ENCODE measurements around the gene STRIP2.
"Not testable (repeated sequence)": the region's sequence is repeated elsewhere in the genome, so short reads cannot be mapped to it uniquely, and the experiment has no call there.

STRIP2 gene

DNA sequence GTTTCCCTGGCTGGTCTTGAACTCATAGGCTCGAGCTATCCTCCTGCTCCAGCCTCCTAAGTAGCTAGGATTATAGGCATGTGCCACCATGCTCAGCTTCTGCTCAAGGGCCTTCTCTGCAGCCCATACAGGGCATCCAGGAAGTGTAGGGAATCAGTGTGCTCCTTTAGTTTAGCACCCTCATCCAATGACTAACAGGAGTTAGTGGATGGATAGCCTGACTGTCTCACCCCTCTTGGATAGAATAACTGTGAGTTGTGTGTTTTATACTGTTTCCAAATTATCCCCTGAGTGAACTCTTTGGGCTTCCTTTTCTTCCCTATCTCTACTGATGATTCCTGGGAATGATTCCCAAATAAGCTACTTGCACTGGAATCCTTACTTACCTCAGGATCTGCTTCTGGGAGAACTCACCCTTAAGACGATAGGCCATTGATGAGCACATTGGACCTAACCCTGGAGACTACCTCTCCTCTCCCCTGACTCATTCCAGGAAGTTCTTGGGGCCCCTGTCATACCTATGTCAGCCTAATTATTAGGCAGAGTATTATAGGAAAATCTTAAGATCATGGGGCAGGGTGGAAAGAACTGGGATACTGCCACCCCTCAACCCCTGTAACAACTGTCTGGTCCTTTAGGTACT lies 18.5 kb downstream of the STRIP2 start:
- no peak for DNase-seq (ENCODE audit: low read depth in 1 of 2, low spot score in 1 of 2)

DNA sequence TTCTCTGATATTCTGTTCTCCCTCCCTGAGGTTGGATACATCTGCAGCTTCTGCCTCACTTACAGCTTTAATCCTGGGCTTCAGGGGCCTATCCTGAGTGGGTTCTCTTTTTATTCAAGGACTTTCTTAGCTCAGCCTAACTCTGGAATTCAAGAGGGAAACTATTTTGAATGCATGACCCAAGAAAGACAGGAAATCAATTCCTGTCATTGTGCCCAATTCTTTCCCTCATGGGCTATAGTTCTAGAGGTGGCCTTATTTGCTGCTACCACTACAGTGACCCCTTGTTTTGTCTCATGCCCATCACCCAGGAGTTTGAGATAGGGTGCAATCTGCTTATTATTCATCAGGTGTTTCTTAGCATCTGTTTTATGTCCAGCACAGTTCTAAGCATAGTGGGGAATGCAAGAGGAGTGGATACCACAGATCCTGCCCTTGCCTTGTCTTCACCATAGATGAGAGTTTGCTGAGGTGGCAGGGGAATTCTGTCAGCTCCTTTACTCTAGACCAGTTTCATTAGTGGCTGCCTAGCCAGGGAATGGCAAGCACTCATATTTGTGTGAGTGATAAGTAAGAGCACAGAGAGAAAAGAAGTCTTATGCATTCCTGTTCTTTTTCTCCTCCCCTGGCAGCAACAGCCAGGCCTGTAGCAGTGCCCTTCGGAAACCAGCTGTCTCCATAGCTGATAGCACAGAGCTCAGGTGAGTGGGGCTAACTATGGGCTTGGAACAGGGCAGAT lies 19.4 kb downstream of the STRIP2 start:
- no peak for DNase-seq (ENCODE audit: low read depth in 1 of 2, low spot score in 1 of 2)

DNA sequence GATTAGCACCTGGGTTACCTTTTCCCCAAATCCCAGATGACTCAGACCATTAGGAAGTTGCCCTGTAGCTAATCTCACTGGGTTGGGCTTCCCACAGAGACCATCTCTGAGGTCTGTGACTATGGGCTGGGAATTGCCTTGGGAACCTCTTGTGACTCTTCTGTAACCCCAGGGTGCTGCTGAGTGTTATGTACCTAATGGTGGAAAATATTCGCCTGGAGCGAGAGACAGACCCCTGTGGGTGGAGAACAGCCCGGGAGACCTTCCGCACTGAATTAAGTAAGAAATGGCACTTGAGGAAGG lies 20.0 kb downstream of the STRIP2 start:
- DNase-seq (ENCODE audit: low read depth in 1 of 2, low spot score in 1 of 2), result no peak

DNA sequence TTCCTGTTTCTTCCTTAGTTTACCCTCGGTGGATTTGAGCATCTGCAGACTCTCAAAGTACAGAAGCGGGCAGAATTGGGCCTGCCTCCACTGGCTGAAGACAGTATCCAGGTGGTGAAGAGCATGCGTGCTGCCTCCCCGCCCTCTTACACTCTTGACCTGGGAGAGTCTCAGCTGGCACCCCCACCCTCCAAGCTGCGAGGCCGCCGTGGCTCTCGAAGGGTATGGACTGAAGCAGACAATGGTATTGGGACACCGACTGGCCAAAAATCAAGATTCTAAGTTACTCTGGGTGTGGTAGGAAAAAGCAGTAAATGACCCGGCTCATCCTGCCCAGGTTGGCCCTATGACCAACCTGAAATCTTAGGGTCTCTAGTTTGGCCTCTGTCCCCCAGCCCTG lies 22.2 kb downstream of the STRIP2 start:
- no peak for DNase-seq (ENCODE audit: low read depth in 1 of 2, low spot score in 1 of 2)

DNA sequence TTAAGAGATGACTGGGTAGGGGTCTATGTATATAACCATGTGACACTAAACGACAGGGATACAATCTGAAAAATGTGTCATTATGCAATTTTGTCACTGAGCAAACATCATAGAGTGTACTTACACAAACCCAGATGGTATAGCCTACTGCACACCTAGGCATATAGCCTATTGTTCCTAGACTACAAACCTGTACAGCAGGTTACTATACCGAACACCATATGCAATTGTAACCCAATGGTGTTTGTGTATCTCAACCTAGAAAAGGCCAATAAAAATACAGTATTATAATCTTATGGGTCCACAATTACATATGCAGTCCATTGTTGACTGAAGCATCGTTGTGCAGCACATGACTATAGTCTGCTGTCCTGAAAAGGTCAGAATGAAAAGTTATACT lies 22.9 kb downstream of the STRIP2 start:
- no peak for DNase-seq (ENCODE audit: low read depth in 1 of 2, low spot score in 1 of 2)

DNA sequence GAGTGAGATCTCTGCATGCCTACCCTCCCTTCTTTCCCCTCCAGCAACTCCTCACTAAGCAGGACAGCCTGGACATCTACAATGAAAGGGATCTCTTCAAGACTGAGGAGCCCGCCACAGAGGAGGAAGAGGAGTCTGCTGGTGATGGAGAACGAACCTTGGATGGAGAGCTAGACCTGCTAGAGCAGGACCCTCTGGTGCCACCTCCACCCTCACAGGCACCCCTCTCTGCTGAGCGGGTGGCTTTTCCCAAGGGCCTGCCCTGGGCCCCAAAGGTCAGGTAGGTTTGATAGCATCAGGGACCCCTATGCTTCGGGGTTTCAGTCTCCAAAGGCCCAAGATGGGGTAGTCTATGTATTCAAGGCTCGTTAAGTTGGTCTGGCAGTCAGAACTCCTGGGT lies 23.9 kb downstream of the STRIP2 start:
- no peak for DNase-seq (ENCODE audit: low read depth in 1 of 2, low spot score in 1 of 2)

DNA sequence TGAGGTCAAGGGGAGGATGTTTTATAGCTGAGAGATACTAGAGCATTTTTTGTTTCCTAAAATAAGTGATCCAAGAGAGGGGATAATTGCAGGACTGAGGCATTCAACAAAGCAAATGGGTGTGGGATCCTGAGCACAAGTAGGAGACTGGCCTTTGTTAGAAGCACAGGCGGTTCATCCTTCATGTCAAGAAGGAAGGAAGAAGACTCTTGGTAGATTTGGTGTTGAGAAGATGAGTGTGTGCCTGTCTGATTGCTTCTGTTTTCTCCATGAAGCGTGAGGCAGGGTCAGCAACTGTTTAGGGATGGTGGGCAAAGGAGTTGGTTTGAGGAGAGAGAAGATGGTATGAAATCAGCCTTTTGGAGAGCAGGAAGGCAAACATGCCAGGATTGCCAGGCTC lies 27.6 kb downstream of the STRIP2 start:
- DNase-seq (ENCODE audit: low read depth in 1 of 2, low spot score in 1 of 2), result no peak

DNA sequence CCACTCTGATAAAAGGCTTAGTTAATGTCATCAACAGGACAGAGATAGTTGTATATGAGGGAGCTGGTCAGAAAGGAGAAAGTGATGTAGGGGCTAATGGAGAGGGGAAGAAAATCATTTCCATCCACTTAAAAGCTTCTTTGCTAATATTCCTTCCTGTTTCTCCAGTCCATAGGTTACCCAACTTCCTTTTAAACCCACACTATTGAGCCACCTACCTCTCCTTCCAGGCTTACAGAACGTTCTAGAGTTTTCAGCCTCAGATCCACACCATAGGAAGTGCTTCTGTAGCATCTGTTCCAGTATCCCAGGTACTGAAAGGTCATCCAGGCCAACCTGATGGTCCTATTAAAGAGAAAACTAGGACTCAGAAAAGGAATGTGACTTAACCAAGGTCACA lies 28.2 kb downstream of the STRIP2 start:
- no peak for DNase-seq (ENCODE audit: low read depth in 1 of 2, low spot score in 1 of 2)

DNA sequence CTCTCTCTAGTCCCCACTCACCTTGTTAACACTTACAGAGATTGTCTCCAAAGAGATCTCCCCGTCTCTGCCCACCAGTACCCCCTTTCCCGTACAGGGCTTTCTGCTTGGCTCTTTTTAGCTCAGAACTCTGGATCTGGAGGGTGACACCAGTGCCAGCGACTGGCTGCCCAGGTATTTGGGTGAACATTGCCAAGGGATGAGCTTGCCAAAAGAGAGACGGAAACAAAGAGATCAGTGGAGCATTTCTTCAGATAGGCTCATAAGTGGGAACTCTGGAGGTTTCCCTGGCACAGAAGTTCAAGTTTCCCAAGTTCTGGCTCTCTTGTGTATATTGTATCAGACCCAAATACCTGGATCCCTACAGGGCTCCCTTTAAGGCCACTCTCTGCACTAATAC lies 30.0 kb downstream of the STRIP2 start:
- DNase-seq (ENCODE audit: low read depth in 1 of 2, low spot score in 1 of 2), result no peak

DNA sequence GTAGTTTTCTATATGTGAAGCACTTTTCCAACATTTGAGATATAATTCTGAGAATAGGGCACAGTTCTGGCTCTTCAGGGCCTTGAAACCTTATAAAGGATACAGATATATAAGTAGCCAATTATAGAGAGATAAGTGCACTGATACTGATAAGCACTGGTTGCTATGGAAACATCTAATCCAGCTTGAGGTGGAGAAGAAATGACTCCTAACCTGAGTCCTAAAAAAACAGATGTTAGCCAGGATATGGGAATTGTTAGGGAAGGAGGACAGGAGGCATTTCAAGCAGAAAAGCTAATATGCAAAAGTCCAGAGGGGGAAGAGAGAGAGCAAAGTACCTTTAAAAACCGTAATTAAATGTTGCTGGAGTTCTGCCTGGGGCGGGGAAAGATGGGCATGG lies 30.8 kb downstream of the STRIP2 start:
- DNase-seq (ENCODE audit: low read depth in 1 of 2, low spot score in 1 of 2), result no peak

DNA sequence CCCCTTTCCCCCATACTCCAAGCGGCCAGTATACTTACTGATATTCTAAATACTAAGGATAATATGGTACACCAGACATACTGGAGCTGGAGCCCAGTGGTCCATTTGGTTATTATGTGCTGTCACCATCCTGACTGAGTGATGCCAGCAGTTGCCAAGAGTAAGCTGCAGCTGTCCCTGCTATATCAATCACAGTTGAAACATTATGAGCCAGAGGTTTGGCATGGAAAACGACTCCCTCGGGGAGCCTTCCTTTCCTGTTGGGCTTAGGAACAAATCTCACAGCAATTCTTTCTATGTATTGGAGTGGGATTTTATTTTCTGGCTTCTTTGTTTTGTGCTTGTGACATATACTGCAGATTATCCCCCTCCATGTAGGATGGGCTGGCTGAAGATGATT lies 32.6 kb downstream of the STRIP2 start:
- no peak for DNase-seq (ENCODE audit: low read depth in 1 of 2, low spot score in 1 of 2)

DNA sequence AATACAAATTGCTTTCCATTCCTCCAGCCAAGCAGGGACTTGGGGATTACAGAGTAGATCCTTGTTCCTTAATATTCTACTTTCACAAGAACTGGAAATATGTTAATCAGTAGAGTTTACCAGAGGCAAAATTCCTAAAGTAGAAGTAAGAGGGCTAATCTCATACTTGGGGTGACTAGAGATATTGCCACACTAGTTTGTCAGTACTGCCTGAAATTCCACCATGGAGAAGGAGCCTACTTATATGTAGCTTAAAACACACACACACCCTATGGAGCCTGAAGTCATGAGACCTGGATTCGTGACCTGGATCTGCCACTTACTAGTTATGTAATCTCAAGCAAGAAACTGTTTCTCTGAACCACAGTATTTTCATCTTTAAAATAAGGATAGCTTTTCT lies 33.9 kb downstream of the STRIP2 start:
- DNase-seq (ENCODE audit: low read depth in 1 of 2, low spot score in 1 of 2), result no peak

DNA sequence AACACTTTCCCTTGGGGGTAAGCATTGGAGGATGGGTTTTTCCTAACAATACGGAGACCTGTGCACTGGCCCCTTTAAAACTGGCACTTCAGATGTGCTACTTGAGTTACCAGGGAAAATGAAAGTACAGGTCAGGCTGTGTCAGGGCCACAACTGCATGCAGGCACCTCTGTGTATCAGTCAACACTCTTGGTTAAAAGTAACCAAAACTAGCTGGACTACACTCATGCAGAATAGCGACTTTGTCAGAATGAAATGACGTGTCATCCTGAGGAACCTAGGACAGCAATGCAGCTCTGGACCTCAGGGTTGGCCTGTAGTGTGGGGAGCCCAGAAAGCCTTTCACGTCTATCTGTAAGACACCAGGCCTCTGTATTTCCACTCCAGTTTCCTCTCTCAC lies 34.3 kb downstream of the STRIP2 start:
- no peak for DNase-seq (ENCODE audit: low read depth in 1 of 2, low spot score in 1 of 2)

DNA sequence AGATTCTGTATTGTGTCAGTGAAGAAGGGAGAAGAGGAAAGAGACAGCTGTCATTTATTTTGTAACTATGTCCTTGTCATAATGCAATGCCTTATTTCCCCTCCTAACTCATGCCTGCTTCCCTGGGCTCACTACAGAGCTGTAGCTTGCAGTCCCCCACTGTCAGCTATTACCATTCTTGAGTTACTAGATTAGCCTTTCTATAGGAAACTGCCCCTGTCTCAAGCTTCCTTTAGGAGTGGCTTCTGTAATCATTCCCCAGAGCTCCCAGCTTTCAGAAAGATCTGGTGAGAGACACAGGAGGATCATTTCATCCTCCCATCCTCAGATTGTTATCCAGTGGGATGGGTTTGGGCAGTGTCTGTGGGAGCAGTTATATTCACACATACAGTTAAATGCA lies 35.7 kb downstream of the STRIP2 start:
- no peak for DNase-seq (ENCODE audit: low read depth in 1 of 2, low spot score in 1 of 2)

DNA sequence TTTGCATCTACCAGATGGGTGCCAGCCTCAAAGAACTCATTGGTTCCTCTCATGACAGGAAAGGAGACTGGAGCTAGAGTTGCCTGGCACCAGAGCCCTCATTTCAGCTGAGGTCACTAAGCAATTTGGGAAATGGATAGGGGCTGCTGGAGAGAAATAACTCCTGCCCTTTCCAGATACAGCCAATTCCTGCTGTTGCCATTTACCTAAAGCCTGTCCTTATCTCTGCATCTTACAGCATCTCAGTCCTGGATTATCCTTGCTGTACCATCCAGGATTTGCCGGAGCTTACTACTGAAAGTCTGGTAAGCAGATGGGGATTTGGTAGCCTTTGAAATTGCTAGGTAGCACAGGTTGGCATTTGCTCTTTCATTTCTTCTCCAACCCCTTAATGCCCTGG lies 36.2 kb downstream of the STRIP2 start:
- DNase-seq (ENCODE audit: low read depth in 1 of 2, low spot score in 1 of 2), result no peak

DNA sequence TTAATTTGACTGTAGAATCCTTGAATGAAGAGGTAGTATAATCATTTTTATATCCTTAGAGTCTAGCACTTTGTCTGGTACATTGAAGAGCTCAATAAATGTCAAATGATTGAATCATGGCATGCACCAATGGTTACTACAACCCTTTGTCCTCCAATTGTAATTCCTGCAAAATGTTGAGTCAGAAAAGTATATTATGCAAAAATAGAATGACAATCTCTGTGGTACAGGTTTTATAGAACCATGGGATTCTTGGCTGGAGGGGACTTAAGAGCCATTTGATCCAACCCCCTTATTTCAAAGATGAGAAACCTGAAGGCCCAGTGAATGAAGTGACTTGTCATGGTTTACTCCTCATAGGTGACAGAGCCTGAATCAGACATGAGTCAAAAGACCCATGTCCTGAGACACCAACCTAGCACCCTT lies 37.2 kb downstream of the STRIP2 start:
- DNase-seq (ENCODE audit: low read depth in 1 of 2, low spot score in 1 of 2), result no peak

DNA sequence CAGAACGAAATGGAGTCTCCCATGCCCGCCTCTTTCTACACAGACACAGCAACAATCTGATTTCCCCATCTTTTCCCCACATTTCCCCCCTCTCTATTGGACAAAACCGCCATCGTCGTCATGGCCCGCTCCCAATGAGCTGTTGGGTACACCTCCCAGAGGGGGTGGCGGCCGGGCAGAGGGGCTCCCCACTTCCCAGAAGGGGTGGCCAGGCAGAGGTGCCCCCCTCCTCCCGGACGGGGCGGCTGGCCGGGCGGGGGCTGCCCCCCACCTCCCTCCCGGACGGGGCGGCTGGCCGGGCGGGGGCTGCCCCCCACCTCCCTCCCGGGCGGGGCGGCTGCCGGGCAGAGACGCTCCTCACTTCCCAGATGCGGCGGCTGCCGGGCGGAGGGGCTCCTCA lies 41.7 kb downstream of the STRIP2 start:
- DNase-seq (ENCODE audit: low read depth in 1 of 2, low spot score in 1 of 2), result not testable (repeated sequence)

DNA sequence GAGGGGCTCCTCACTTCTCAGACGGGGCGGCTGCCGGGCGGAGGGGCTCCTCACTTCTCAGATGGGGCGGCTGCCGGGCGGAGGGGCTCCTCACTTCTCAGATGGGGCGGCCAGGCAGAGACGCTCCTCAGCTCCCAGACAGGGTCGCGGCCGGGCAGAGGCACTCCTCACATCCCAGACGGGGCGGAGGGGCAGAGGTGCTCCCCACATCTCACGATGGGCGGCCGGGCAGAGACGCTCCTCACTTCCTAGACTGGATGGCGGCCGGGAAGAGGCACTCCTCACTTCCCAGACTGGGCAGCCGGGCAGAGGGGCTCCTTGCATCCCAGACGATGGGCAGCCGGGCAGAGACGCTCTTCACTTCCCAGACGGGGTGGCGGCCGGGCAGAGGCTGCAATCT lies 42.2 kb downstream of the STRIP2 start:
- not testable (repeated sequence) for DNase-seq (ENCODE audit: low read depth in 1 of 2, low spot score in 1 of 2)

DNA sequence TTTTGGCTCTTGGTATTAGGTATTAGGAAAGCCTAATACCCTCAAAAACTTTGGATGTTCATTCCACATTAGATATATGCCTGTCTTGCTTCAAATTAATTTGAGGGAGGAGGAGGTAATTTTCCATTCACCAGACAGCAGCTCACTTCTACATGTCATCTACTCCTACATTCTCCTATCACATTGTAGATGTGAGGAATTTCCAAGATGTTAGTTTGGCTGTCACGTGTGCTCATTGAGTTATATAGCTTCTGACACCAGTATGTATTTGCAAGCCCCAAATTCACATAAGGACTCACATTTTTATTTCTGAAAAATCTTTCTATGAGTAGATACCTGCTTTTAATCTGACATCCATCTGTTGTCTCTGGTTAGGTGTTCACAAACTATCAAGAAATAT lies 45.6 kb downstream of the STRIP2 start:
- no peak for DNase-seq (ENCODE audit: low read depth in 1 of 2, low spot score in 1 of 2)

DNA sequence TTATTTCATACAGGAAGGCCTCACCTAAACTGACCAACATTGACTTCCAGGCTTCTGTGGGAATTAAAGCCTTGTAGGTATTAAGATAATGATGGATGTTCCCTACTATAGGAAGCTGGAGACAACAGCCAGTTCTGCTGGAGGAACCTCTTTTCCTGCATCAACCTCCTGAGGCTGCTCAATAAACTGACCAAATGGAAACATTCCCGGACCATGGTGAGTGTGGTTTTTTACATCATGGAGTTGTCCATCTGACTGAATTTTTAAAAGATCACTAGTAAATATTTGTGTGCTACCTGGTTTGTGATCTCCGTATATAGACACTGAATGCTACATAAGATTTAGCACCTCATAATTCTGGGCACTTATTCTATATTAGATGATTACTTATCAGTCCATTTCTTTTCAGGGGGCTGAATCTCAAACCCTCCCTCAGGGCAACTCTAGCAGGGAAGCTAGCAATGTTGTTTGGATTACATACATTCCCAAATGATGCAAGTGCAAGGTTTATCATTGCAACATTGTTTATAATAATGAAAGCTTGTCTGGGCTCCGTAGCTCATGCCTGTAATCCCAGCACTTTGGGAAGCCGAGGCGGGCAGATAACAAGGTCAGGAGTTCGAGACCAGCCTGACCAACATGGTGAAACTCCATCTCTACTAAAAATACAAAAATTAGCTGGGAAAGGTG lies 46.6 kb downstream of the STRIP2 start:
- no peak for DNase-seq (ENCODE audit: low read depth in 1 of 2, low spot score in 1 of 2)

DNA sequence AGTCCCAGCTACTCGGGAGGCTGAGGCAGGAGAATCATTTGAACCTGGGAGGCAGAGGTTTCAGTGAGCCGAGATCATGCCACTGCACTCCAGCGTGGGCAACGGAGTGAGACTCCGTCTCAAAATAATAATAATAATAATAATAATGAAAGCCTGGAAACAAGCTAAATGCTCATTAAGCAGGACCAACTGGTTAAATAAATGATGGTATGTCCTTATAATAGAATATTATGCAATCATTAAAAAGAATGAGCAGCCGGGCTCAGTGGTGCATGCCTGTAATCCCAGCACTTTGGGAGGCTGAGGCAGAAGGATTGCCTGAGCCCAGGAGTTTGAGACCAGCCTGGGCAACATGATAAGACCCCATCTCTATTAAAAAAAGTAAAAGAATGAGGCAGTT lies 47.1 kb downstream of the STRIP2 start:
- not testable (repeated sequence) for DNase-seq (ENCODE audit: low read depth in 1 of 2, low spot score in 1 of 2)

DNA sequence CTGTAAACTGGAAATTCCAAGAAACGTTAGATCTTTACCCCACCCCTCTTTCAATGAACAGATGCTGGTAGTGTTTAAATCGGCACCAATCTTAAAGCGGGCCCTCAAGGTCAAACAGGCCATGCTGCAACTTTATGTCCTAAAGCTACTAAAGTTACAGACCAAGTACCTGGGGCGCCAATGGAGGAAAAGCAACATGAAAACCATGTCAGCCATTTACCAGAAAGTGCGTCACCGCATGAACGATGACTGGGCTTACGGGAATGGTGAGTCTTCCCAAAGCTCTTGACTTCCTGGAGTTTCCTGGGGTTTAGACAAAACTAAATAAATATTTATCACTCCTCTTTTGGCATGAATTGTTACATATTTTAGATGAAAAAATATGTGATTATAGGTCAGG lies 48.5 kb downstream of the STRIP2 start:
- DNase-seq (ENCODE audit: low read depth in 1 of 2, low spot score in 1 of 2), result no peak

DNA sequence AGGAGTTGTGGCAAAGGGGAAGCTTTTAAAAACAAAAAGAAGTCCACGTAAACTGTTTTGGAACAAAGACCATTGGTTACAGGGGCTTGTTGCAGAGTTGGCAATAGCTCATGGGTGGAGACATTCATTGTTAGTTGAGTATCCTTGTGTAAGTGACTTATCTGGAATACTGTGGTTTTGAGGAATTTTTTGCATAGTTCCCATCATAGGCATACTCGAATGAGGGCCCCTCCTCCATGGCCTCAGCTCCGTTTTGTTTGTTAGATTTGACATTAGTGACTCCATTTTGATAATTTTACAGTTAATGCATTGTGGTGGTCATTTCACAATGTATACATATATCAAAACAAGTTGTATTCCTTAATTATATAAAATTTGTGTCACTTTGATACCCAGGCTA lies 55.3 kb downstream of the STRIP2 start:
- no peak for DNase-seq (ENCODE audit: low read depth in 1 of 2, low spot score in 1 of 2)
